IPS-18a (cell line): ENCODE results near the gene NOP58.
"Not testable (repeated sequence)": the region's sequence is repeated elsewhere in the genome, so short reads cannot be mapped to it uniquely, and the experiment has no call there.

Source experiments
- H3K27ac ChIP-seq: one replicate; pipeline ENCODE4 v1.5.1; 2013; ENCODE audit warnings: low read length
- H3K27me3 ChIP-seq: one replicate; pipeline ENCODE4 v1.6.1; 2013; ENCODE audit warnings: mild to moderate bottlenecking, low read length; ENCODE audit not compliant: control insufficient read depth, insufficient read depth
- H3K36me3 ChIP-seq: one replicate; pipeline ENCODE4 v1.6.1; 2013; ENCODE audit warnings: low read depth, low read length; ENCODE audit not compliant: control insufficient read depth
- H3K4me1 ChIP-seq: one replicate; pipeline ENCODE4 v1.6.1; 2013; ENCODE audit warnings: low read depth, low read length; ENCODE audit not compliant: control insufficient read depth
- H3K4me3 ChIP-seq: one replicate; pipeline ENCODE4 v1.5.1; 2013; ENCODE audit warnings: low read length
- H3K9ac ChIP-seq: one replicate; pipeline ENCODE4 v1.6.1; 2013; ENCODE audit warnings: mild to moderate bottlenecking, low read length, moderate library complexity
- H3K9me3 ChIP-seq: one replicate; pipeline ENCODE4 v1.6.1; 2013; ENCODE audit warnings: low read depth, low read length; ENCODE audit not compliant: control insufficient read depth

The NOP58 gene

DNA sequence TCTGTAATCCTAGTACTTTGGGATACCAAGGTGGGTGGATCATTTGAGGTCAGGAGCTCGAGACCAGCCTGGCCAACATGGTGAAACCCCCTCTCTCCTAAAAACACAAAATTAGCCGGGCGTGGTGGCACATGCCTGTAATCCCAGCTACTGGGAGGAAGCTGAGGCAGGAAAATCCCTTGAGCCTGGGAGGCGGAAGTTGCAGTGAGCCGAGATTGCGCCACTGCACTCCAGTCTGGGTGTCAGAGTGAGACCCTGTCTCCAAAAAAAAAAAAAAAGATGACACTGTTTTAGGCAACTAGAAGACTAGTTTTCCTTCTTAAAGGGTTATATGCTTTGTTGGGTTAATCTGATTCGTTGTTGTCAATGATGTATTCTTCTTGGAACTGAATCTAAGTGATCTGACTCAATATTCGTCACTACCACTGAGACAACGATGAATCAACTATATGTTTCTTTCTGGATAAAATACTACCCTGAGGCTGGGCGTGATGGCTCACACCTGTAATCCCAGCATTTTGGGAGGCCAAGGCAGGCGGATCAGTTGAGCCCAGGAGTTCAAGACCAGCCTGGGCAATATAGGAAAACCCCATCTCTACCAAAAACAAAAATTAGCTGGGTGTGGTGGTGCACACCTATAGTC lies 10.6 kb downstream of the NOP58 start:
- not testable (repeated sequence) for H3K4me3 ChIP-seq, H3K27me3 ChIP-seq, H3K9me3 ChIP-seq, H3K27ac ChIP-seq, H3K9ac ChIP-seq, H3K4me1 ChIP-seq
- peaks cover 59% of the 10 kb centered on the region for H3K36me3 ChIP-seq

DNA sequence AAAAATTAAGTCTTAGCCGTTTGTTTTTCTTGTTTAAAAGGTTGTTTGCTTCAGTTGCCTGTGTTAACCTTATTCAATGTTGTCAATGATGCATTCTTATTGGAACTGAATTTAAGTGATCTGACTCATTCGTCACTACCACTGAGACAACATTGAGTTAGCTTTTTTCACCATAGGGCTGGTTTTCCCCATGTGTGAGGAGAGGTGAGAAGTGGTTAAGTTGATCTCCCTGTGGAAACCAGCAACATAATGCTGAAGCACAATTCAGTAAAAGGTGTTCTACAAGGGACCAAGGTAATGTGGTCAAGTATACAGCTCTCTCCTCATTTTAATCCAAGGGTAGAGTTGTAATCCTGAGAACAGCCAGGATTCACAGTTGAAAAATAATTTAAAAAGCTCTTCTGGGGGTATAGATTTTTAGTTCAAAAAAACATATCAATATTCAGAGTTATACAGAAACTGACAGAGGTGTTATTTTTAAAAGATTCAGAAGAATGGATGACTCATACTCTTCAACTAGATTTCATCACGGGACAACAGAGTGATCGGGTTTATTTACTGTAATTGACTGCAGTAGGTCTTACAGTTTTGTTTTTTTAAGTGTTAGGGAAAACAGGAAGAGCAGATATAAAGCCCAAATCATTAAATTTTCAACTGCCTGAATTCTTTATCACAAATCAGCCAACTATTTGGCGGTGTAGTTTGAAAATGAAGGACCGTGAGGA lies 12.6 kb downstream of the NOP58 start:
- H3K9me3 ChIP-seq, result no peaks in the 10 kb centered on the region
- H3K4me3 ChIP-seq, result no peak overlapping the region
- no peak overlapping the region for H3K27ac ChIP-seq
- no peaks in the 10 kb centered on the region for H3K4me1 ChIP-seq
- H3K9ac ChIP-seq, result no peak overlapping the region
- H3K36me3 ChIP-seq, result peaks cover 76% of the 10 kb centered on the region
- H3K27me3 ChIP-seq, result no peaks in the 10 kb centered on the region

DNA sequence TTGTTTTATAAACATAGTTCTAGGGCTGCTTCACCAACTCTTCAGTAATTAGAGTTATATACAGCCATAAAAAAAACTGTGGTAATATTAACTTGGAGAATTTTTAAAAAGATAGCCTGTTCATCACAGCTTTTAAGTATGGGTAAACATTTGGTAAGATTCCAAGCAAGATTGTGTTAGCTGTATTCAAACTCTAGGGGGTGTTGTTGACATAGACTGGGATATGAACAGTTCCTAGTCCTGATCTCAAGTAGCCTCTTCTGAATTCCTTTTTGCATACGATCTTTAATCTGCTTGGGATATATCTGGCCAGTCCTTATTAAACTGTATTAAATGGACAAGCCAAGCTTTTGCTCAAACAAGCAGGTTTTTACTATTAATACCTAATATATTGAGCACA lies 13.4 kb downstream of the NOP58 start:
- Histone ChIP-seq H3K4me1 (no peaks in the 10 kb centered on the region), H3K27me3 (no peaks in the 10 kb centered on the region), H3K9ac (no peak overlapping the region), H3K4me3 (no peak overlapping the region), H3K27ac (no peak overlapping the region), H3K9me3 (no peaks in the 10 kb centered on the region), H3K36me3 (peaks cover 76% of the 10 kb centered on the region)

DNA sequence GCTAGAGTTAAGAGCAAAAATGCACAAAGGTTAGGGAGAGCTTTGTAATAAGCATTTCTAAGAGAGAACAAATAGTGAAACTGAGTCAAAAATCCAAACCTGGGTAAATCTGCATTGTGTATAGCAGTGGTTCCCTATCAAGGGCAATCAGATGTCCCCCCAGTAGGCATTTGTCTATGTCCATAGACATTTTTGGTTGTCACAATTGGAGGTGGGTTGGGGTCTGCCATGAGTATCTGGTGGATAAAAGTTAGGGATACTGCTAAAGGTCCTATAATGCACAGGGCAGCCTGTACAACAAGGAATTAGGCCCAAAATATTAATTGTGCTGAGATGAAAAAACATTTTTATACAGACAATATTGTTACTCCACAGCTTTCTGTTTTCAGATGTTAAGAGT lies 21.0 kb downstream of the NOP58 start:
- Histone ChIP-seq H3K4me1 (no peaks in the 10 kb centered on the region), H3K27ac (no peak overlapping the region), H3K4me3 (no peak overlapping the region), H3K9ac (no peak overlapping the region), H3K27me3 (no peaks in the 10 kb centered on the region), H3K36me3 (peaks cover 83% of the 10 kb centered on the region), H3K9me3 (no peaks in the 10 kb centered on the region)

DNA sequence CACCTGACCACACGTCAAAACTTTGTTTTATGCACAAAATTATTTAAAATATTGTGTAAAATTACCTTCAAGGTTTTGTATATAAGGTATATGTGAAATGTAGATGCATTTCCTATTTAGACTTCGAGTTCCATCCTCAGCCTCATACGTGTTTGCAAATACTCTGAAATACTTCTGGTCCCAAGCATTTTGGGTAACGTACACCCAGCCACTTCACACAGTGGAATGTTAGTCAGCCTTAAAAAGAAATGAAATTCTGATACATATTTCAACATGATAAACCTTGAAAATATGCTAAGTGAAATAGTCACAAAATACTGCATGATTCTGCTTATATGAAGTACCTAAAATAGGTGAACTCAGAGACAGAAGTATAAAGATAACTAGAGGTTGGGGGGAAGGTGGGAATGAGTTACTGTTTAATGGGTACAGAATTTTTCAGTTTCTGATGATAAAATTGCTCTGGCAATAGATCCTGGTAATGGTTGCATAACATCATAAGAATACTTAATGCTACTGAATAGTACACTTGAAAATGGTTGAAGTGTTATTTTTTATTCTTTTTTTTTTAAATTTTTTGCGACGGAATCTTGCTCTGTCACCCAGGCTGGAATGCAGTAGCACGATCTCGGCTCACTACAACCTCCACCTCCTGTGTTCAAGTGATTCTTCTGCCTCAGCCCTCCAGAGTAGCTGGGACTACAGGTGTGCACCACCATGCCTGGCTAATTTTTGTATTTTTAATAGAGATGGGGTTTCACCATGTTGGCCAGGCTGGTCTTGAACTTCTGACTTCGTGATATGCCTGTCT lies 24.0 kb downstream of the NOP58 start:
- no peak overlapping the region for H3K27ac ChIP-seq
- no peaks in the 10 kb centered on the region for H3K27me3 ChIP-seq
- H3K9ac ChIP-seq, result no peak overlapping the region
- H3K4me1 ChIP-seq, result no peaks in the 10 kb centered on the region
- no peaks in the 10 kb centered on the region for H3K9me3 ChIP-seq
- H3K36me3 ChIP-seq, result peaks cover 92% of the 10 kb centered on the region
- no peak overlapping the region for H3K4me3 ChIP-seq

DNA sequence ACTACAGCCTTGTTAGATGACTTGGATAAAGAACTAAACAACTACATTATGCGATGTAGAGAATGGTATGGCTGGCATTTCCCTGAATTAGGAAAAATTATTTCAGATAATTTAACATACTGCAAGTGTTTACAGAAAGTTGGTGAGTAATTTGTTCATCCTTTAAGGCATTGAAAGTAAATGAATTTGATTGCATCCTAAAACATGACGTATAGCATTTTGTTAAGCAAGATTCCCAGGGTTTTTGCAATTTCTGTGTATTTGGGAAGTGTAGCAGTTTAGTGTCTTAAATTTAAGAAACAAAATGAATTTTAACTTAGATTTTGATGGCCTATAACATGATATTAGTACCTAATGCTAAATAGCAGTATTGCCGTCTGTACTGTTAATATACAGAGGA lies 24.8 kb downstream of the NOP58 start:
- Histone ChIP-seq H3K27ac (no peak overlapping the region), H3K27me3 (no peaks in the 10 kb centered on the region), H3K36me3 (peaks cover 91% of the 10 kb centered on the region), H3K4me1 (no peaks in the 10 kb centered on the region), H3K4me3 (no peak overlapping the region), H3K9me3 (no peaks in the 10 kb centered on the region), H3K9ac (no peak overlapping the region)

DNA sequence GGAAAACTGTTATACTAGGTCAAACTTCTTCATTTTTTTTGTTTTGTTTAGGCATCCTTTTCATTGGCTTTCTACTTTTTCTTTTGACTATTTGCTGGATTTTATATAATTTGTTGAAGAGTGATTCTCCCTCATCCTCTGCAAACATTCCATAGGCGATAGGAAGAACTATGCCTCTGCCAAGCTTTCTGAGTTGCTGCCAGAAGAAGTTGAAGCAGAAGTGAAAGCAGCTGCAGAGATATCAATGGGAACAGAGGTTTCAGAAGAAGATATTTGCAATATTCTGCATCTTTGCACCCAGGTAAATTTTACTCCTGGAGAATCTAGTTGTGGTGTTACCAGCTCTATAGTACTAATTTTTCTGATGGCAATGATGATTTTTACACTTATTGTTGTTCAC lies 25.4 kb downstream of the NOP58 start:
- Histone ChIP-seq H3K9ac (no peak overlapping the region), H3K4me3 (no peak overlapping the region), H3K9me3 (no peaks in the 10 kb centered on the region), H3K27me3 (no peaks in the 10 kb centered on the region), H3K4me1 (no peaks in the 10 kb centered on the region), H3K36me3 (peaks cover 92% of the 10 kb centered on the region), H3K27ac (no peak overlapping the region)

DNA sequence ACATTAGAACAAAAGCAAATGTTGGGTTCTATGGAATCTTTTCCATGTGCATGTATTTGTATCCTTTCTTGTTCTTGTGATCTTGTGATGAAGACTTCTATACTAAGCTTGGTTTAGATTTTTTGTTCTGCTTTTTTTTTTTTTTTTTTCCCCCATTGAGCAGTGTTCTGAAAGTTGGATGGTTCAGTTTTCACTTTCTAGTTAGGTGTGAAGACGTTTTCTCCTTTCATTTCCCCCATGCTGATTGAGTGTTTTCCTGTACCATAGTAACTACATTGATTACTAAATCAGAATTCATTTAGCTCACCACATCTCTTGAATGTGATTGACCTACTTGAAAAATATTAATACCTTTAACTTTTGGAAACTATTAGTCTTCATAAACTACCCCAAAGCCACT lies 34.1 kb downstream of the NOP58 start:
- H3K36me3 ChIP-seq, result peaks cover 93% of the 10 kb centered on the region
- H3K4me3 ChIP-seq, result no peak overlapping the region
- no peaks in the 10 kb centered on the region for H3K4me1 ChIP-seq
- H3K9me3 ChIP-seq, result no peaks in the 10 kb centered on the region
- H3K27ac ChIP-seq, result no peak overlapping the region
- H3K9ac ChIP-seq, result no peak overlapping the region
- H3K27me3 ChIP-seq, result no peaks in the 10 kb centered on the region

DNA sequence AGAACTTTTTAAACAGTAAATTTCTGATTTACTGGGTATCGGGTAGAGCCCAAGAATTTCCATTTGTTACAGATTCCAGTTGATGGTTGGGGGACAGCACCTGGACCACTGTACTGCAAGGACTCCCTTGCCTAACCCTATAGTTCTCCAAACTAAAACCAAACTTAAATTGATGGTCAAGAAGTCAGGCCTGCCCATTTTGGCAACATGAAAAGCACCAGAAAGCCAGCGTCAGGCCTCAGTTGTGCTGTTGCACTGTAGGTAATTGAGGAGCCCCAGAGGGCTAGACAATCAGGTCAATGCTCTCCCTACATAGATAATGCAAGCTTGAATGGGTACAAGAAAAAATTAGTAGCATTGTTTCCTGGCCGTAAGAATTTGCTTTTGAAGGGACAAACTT lies 40.5 kb downstream of the NOP58 start:
- H3K27me3 ChIP-seq, result no peaks in the 10 kb centered on the region
- no peaks in the 10 kb centered on the region for H3K9me3 ChIP-seq
- no peak overlapping the region for H3K9ac ChIP-seq
- H3K36me3 ChIP-seq, result peaks cover 56% of the 10 kb centered on the region
- no peak overlapping the region for H3K27ac ChIP-seq
- no peaks in the 10 kb centered on the region for H3K4me1 ChIP-seq
- no peak overlapping the region for H3K4me3 ChIP-seq

DNA sequence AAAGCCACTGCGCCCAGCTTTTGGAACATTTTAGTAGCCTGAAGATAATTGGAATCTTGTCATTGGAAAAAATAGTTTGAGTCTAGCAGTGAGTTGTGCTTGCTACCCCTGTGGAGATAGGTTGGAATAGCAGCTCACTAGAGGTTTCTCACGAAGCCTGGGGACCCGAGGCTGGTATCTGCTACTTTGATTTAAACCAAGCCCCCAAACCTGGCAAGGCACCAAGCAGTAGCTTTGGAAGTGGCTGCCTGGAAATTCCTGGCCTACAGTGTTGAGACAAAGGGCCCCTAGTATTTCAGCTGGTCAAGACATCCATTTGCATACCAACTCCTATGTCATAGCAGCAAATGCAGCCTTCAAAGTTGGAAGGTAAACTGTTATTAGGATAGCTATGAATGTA lies 42.1 kb downstream of the NOP58 start:
- Histone ChIP-seq H3K4me1 (no peaks in the 10 kb centered on the region), H3K27me3 (no peaks in the 10 kb centered on the region), H3K27ac (no peak overlapping the region), H3K4me3 (no peak overlapping the region), H3K9me3 (no peaks in the 10 kb centered on the region), H3K36me3 (peaks cover 42% of the 10 kb centered on the region), H3K9ac (no peak overlapping the region)

DNA sequence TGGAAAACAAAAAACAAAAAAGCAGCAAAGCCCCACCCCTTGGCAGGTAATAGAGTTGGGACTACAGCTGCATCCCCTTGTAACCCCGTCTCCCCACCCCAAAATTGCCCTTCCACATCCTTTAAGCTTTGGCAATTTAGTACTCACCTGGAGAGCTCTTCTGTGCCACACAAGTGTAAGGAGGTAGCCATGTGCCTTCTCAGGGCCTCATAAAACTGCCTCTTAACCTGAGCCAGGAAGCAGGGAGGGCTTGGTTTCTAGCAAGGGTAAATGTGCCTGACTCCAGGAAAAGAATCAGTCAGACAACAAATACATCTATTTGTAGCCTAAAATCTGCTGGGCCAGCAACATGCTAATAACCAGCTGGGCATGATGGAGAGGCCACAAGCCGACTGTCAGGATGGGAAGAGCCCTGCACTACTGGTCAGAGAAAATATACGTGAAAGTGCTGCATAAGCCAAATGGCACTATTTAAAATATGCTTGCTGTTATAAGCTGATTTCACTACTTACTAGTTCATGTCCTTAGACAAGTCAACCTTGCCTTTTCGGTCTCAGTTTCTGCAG lies 46.3 kb downstream of the NOP58 start:
- no peaks in the 10 kb centered on the region for H3K4me1 ChIP-seq
- H3K9ac ChIP-seq, result no peak overlapping the region
- peaks cover 4% of the 10 kb centered on the region for H3K36me3 ChIP-seq
- no peaks in the 10 kb centered on the region for H3K27me3 ChIP-seq
- H3K9me3 ChIP-seq, result no peaks in the 10 kb centered on the region
- H3K27ac ChIP-seq, result no peak overlapping the region
- no peak overlapping the region for H3K4me3 ChIP-seq
